Endothelial cell of umbilical vein (primary cell): ENCODE results near the gene STC2. TPM values are rescaled to one million over a fixed set of nuclear protein-coding genes. Genes with fewer than 3 reads are reported as not detected.

ENCODE experiments used
- BruUV-seq: library from RNA; stranded (reverse); fragments of 400-500 nt; replicated peaks from 2 replicates; lab custom pipeline; 2021; lab: Mats Ljungman, UMichigan
- CTCF ChIA-PET: fragments of 300-600, 350-600 bp; sonication (Branson Sonifier 250); formaldehyde crosslinking; loops from one replicate; lab custom pipeline; 2021; ENCODE audit warnings: antibody characterized with exemption, inconsistent platforms; lab: Charles Lee
- POLR2A ChIA-PET: fragments of 300-600, 350-600 bp; sonication (Branson Sonifier 250); formaldehyde crosslinking; loops from one replicate; lab custom pipeline; 2021; ENCODE audit warnings: antibody characterized with exemption, inconsistent platforms; lab: Charles Lee
- DNase-seq: peaks from one replicate; pipeline ENCODE4 v3.0.0-alpha.2; 2011; ENCODE audit warnings: low read depth, low spot score
- FAIRE-seq: peaks from 2 replicates; lab custom pipeline; 2011; peaks lifted over from hg19 to GRCh38; lab: Jason Lieb, UNC
- H2AFZ ChIP-seq: 2 replicates; pipeline ENCODE4 v1.6.0; 2012; ENCODE audit warnings: low read depth, low read length, control low read depth, inconsistent platforms
- H3K27ac ChIP-seq: 2 replicates; pipeline ENCODE4 v1.5.1; 2011; ENCODE audit warnings: low read depth, mild to moderate bottlenecking, control low read depth, low read length, moderate library complexity; ENCODE audit not compliant: insufficient read depth
- H3K27me3 ChIP-seq, 2 experiments: 2 replicates each; pipeline versions ENCODE4 v1.6.0 to v1.6.1; 2011; ENCODE audit warnings: low read length in 2 of 2, mixed read lengths in 1 of 2; ENCODE audit not compliant: control insufficient read depth in 2 of 2, insufficient read depth in 2 of 2
- H3K36me3 ChIP-seq, 2 experiments: 2 replicates in 1 of 2; 3 replicates in 1 of 2; pipeline ENCODE4 v1.5.1; 2011; ENCODE audit warnings: low read length in 2 of 2, mild to moderate bottlenecking in 1 of 2, moderate library complexity in 1 of 2; ENCODE audit not compliant: control insufficient read depth in 2 of 2, insufficient read depth in 2 of 2; ENCODE audit errors: extremely low read depth in 1 of 2
- H3K4me1 ChIP-seq: 3 replicates; pipeline ENCODE4 v1.5.1; 2011; ENCODE audit warnings: mild to moderate bottlenecking, low read length; ENCODE audit not compliant: control insufficient read depth, insufficient read depth; ENCODE audit errors: extremely low read depth
- H3K4me2 ChIP-seq: 2 replicates; pipeline ENCODE4 v1.6.1; 2011; ENCODE audit warnings: low read length, control low read depth, mixed read lengths; ENCODE audit not compliant: insufficient read depth
- H3K4me3 ChIP-seq, 3 experiments: fragments of 200-600 bp in 1 of 3; sonication (generic), shearing (Covaris generic) in 1 of 3; replicated peaks in 1 of 3; 2 replicates each; pipeline ENCODE4 v1.5.1; 2011 to 2016; ENCODE audit warnings: control low read depth in 3 of 3, low read length in 3 of 3, mild to moderate bottlenecking in 2 of 3, inconsistent platforms in 1 of 3, low read depth in 1 of 3, moderate library complexity in 1 of 3; ENCODE audit not compliant: insufficient read depth in 1 of 3
- H3K79me2 ChIP-seq: 2 replicates; pipeline ENCODE4 v1.6.0; 2012; ENCODE audit warnings: low read length, inconsistent platforms; ENCODE audit not compliant: control insufficient read depth, insufficient read depth
- H3K9ac ChIP-seq: replicated peaks from 2 replicates; pipeline ENCODE3; 2011; ENCODE audit warnings: low read length, control low read depth; ENCODE audit not compliant: insufficient read depth; ENCODE audit errors: extremely low read depth
- H3K9me1 ChIP-seq: replicated peaks from 3 replicates; pipeline ENCODE4 v1.6.0; 2011; ENCODE audit warnings: mild to moderate bottlenecking, low read length; ENCODE audit not compliant: control insufficient read depth, insufficient read depth; ENCODE audit errors: extremely low read depth
- H3K9me3 ChIP-seq: replicated peaks from 2 replicates; pipeline ENCODE4 v1.5.1; 2012; ENCODE audit warnings: low read length, inconsistent platforms; ENCODE audit not compliant: control insufficient read depth, insufficient read depth
- H4K20me1 ChIP-seq: replicated peaks from 2 replicates; pipeline ENCODE3; 2011; ENCODE audit warnings: mild to moderate bottlenecking, low read length; ENCODE audit not compliant: control insufficient read depth, insufficient read depth; ENCODE audit errors: extremely low read depth
- EZH2 ChIP-seq: IDR thresholded peaks from 2 replicates; pipeline ENCODE4 v1.6.1; 2012; ENCODE audit warnings: borderline replicate concordance, low read depth, mild to moderate bottlenecking, moderate library complexity, low read length, inconsistent platforms; ENCODE audit not compliant: severe bottlenecking
- FOS ChIP-seq: IDR thresholded peaks from 2 replicates; pipeline ENCODE4 v1.6.1; 2011; ENCODE audit warnings: mild to moderate bottlenecking, low read length, moderate library complexity, borderline replicate concordance; ENCODE audit not compliant: insufficient read depth
- GATA2 ChIP-seq: IDR thresholded peaks from 2 replicates; pipeline ENCODE4 v1.7.0; 2011; ENCODE audit warnings: low read depth, mild to moderate bottlenecking, moderate library complexity, mixed read lengths, low read length; ENCODE audit not compliant: insufficient read length, insufficient read depth
- JUN ChIP-seq: IDR thresholded peaks from 2 replicates; pipeline ENCODE4 v1.6.1; 2011; ENCODE audit warnings: borderline replicate concordance, low read depth; ENCODE audit not compliant: insufficient read length, insufficient read depth
- MYC ChIP-seq: IDR thresholded peaks from one replicate; pipeline ENCODE4 v1.6.1; 2011; ENCODE audit warnings: mild to moderate bottlenecking, low read depth, low read length
- POLR2A ChIP-seq: IDR thresholded peaks from 2 replicates; pipeline ENCODE4 v1.6.1; 2012; ENCODE audit warnings: low read depth, mild to moderate bottlenecking, control low read depth, low read length
- POLR2AphosphoS5 ChIP-seq: IDR thresholded peaks from 2 replicates; pipeline ENCODE4 v1.6.1; 2012; ENCODE audit warnings: low read depth, mild to moderate bottlenecking, control low read depth, low read length, moderate library complexity; ENCODE audit not compliant: insufficient read depth
- dilution Hi-C: fragments of 300-500 bp; cut with MboI; formaldehyde crosslinking; loops from one replicate; pipeline ENCODE4 v1.15.0; 2019; ENCODE audit warnings: low sequenced_read_pairs; ENCODE audit not compliant: extremely low pct_ligation_motif_present
- intact Hi-C: fragments of 100-400 bp; cut with micrococcal nuclease; formaldehyde crosslinking; loops from one replicate; pipeline ENCODE4 v1.10.0; 2022
- polyA plus RNA-seq, 4 experiments: library from polyadenylated mRNA; depleted of rRNA in 3 of 4; stranded (reverse) in 3 of 4; unstranded in 1 of 4; fragments of >200 nt; gene quantifications; 2 replicates each; pipeline versions ENCODE4 v1.2.1 to v1.2.3, GENCODE V29; 2011 to 2012; ENCODE audit warnings: missing spikeins in 1 of 4
- total RNA-seq: library from RNA; stranded (reverse); gene quantifications from 2 replicates; pipeline ENCODE4 v1.2.3, GENCODE V29; 2021
- TF ChIP-seq, protein P1 (sequence below): IDR thresholded peaks from 2 replicates; pipeline ENCODE4 v1.6.1; 2011; ENCODE audit not compliant: insufficient read depth, insufficient read length
- TF ChIP-seq, protein P2 (sequence below), 2 donors: IDR thresholded peaks; 1 replicate in 1 of 2; 2 replicates in 1 of 2; pipeline ENCODE4 v1.5.1; 2011; ENCODE audit warnings: low read length in 2 of 2, mild to moderate bottlenecking in 2 of 2, moderate library complexity in 2 of 2, control low read depth in 1 of 2, inconsistent platforms in 1 of 2, low read depth in 1 of 2; ENCODE audit not compliant: insufficient read depth in 1 of 2; ENCODE audit errors: extremely low read depth in 1 of 2

Gene STC2
- total and polyA plus RNA-seq, 2 donors (not counting 3 experiments of a cell fraction or from before 2014, with no cell fraction given): 19.0 to 26.9 TPM

DNA sequence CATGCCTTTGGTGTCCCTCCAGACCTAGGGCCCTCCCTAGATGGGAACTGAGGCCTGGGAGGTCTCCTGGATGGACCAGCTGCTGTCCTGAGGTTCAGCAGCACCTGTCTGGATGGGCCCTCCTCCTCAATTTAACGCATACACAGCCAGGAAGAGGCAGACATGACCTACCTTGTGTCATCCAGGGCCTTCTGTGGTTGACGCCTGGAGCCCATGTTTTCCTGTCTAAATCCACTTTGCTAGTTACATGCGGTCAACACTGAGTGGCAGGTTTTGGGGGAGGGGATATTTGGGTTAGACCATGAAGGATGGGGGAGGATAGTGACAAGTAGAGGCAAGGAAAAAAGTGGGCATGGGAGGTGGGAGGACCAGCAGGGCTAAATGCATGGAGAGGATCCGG, 3.1 kb upstream of the STC2 start:
- H3K79me2 ChIP-seq: peaks cover 22% of the 10 kb centered on the region
- no peak overlapping the region for H3K27ac ChIP-seq
- no peak overlapping the region for H3K4me3 ChIP-seq
- H3K9me1 ChIP-seq: no peaks in the 10 kb centered on the region
- ChIA-PET POLR2A (interaction anchor here (1.0 kb wide), 1 partner anchor 37 kb away, joined by 5 read pairs; no protein-coding TSS in a partner anchor), CTCF (interaction anchor here (0.5 to 11.2 kb wide), 28 partner anchors 10 to 624 kb away, joined by 3 to 428 read pairs (median 6); partner anchors contain the start of genes ATP6V0E1 and RPL26L1)
- dilution Hi-C loops (no loop called here), intact Hi-C loops (loop anchor here (5.0 to 10.0 kb wide), 2 partner anchors 374 to 434 kb away; partner anchors contain the start of gene RPL26L1)
- H3K27me3 ChIP-seq: no peaks in the 10 kb centered on the region
- H3K9me3 ChIP-seq: no peaks in the 10 kb centered on the region
- TF ChIP-seq POLR2A (no peak), POLR2AphosphoS5 (no peak), GATA2 (no peak), MYC (no peak), FOS (no peak), EZH2 (no peak), JUN (no peak)
- TF ChIP-seq, protein P1, sequence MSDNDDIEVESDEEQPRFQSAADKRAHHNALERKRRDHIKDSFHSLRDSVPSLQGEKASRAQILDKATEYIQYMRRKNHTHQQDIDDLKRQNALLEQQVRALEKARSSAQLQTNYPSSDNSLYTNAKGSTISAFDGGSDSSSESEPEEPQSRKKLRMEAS: no peak
- TF ChIP-seq, protein P2, sequence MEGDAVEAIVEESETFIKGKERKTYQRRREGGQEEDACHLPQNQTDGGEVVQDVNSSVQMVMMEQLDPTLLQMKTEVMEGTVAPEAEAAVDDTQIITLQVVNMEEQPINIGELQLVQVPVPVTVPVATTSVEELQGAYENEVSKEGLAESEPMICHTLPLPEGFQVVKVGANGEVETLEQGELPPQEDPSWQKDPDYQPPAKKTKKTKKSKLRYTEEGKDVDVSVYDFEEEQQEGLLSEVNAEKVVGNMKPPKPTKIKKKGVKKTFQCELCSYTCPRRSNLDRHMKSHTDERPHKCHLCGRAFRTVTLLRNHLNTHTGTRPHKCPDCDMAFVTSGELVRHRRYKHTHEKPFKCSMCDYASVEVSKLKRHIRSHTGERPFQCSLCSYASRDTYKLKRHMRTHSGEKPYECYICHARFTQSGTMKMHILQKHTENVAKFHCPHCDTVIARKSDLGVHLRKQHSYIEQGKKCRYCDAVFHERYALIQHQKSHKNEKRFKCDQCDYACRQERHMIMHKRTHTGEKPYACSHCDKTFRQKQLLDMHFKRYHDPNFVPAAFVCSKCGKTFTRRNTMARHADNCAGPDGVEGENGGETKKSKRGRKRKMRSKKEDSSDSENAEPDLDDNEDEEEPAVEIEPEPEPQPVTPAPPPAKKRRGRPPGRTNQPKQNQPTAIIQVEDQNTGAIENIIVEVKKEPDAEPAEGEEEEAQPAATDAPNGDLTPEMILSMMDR (IDR thresholded peaks at IDR 0.05; ENCODE audit: extremely low read depth in 1 of 2, insufficient read depth in 1 of 2, low read depth in 1 of 2, low read length in 2 of 2): no peak
- H3K4me1 ChIP-seq: peaks cover 29% of the 10 kb centered on the region
- H3K9ac ChIP-seq: no peak overlapping the region
- FAIRE-seq: no peak
- DNase-seq: no peak
- H4K20me1 ChIP-seq: no peaks in the 10 kb centered on the region
- no peak overlapping the region for H2AFZ ChIP-seq
- no peaks in the 10 kb centered on the region for H3K36me3 ChIP-seq
- H3K4me2 ChIP-seq: no peak overlapping the region
- BruUV-seq: no TSS peak
